GM19452 (cell line): ENCODE data around the gene REEP3.
"Not testable (repeated sequence)": the region's sequence is repeated elsewhere in the genome, so short reads cannot be mapped to it uniquely, and the experiment has no call there.

Experiments
- ATAC-seq: cut with Tn5 transposase; IDR thresholded peaks from one replicate; pipeline ENCODE4 v1.9.1; 2021; ENCODE audit not compliant: unreplicated experiment

The REEP3 gene

DNA sequence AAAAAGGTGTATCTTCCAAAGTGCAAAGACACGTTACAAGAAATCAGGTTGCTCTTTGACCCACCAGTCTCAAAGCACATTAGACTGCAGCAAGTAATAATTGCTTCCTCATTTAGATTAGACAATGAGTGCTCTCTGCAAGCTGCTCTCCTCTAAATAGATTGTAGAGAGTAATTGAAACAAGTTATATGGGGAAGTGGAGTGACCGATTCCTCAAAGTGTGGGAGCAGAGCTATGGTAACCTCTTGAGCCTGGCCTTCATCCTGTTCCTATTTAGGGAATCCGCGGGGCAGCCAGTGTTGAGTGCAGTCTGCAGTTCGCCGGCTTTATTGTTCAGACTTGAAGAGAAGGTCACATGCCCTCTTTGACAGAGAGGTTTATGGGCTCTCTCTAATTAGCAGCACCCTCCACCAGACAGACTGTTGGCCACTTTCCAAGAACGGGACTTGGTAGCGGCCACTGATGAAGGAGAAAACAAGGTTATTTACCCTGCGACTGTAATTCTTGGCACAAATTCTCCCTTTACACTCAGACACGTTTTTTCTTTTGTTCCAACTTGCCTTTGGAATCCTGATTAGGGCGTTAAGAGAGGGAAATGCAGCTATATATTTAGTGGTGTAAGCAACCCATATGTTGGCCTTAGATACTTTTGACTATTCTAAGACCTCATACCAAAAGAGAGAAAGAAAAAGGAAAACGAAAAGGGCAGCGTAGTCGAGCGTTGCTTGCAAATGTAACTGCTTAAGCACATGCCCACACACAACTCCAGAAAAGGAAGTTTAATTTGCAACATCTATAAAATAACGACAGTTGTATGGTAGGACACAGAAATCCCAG, 107.5 kb downstream of the REEP3 start:
- peak; percentile 33 for ATAC-seq

GRCh38 chr10:63629363-63630084, 108.3 kb downstream of the REEP3 start:
- peak; percentile 53 for ATAC-seq

GRCh38 chr10:63630085-63630930, 109.1 kb downstream of the REEP3 start:
- ATAC-seq = peak; percentile 63

DNA sequence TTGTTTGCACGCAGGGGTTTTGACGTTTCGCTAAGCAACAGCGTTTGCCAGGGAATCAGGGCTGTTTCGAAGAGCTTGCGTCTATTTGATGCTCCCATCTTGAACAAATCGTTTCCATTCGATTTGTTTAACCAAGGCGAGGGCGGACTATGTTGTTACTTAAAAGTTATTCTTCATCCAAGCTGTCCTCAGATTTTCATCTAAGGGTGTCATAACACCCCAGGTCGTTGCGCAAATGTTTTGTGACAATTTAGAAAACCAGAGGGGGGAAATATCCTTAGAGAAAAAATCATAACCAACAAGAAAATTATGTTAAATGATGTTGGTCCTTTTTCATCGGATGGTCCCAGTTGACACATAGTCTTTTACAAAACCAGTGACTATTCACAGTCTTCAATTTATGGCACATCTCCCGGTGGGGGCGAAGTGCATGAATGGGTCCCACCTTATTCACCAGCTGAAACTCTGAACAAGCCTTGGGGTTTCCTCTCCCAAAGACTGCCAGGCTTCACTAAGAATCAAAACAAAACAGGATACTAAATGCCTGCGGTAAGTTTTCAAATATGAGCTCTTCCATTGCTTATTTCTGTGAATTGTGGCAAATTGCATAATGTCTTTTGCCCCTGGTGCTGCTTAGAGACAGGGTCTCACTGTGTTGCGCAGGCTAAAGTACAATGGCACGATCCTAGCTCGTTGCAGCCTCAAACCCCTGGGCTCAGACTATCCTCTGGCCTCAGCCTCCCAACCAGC, 109.9 kb downstream of the REEP3 start:
- ATAC-seq = no peak

- no peak for ATAC-seq
Observed at GRCh38 chr10:63631991-63632390, 110.8 kb downstream of the REEP3 start.

DNA sequence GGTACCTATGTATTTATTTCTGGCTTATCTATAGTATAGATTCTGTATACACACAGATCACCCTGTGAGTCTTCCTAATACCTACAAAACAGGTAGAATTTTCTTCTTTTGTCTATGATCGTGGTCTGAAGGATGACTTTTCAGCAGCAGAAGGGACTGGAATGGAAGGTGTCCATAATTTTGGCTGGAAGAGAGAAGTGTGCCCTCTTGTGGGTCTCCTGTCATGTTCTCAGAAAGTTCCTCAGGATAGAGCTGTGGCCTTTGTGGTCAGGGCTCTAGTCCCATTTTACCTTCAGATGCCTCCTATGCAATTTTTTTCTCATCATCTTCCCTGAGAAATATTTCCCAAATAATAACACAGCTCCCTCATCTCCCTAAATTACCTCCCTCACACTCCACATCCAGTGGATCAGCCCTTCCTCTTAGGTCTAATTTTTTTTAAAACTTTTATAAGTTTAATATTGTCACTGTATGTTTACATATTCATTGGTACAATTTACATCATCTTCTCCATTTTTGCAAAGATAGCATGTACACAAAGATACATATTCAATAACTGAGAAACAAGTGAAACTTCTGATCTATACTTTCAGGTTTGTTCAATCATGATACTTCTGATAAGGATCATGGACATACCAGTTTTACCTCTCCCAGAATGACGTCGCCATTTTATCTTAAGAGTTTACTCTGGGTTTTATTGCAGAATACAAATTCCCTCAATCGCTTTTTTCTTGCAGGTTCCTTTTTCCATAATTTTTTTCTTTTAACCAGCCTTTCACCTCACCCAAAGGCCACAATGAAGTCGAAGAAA, 112.7 kb downstream of the REEP3 start:
- no peak for ATAC-seq

DNA sequence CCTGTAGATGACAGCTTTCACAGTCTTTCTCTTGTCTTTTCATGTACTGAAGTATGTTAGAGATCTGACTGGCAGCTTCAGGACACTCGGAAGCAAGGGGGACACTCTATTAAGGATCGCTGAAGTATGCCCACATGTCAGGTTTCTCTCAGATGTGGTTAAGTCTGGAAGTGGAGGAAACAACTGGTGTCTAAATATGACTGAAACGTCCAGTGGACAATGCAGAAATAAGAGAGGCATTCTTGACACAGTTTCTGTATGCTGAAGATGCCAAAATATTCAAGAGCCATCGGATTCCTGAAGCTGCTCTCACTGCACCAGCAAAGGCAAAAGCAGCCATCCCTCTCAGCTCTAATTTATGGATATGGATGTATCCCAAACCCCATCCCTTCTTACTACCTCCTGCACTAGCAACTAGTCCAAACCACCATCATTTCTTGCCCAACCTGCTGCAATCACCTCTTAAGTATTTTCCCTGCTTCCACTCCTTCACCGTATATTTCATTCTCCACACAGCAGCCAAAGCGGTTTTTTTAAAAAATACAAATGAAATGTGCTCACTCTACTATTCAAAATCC, 113.4 kb downstream of the REEP3 start:
- no peak for ATAC-seq

- ATAC-seq = no peak
Observed at GRCh38 chr10:63636812-63637211, 115.6 kb downstream of the REEP3 start.

DNA sequence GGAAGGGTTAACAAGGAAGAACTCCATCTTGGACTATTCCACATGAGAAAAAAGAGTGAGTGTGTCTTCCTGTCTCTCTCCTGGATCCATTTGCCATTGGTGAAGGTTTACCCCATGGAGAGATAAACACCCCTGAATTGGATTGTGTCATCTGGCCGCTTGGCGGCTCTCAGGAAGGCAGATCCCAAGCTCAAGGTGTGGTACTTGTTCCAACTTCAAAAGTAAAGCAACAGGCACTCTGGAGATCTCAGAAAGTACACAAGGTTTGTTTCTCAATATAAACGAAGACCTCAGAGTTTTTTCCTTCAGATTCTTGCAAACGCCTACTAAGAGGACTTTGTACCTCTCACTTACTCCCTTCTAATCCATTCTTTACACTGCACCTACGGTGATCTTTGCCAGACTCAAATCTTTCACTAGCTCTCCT, 116.7 kb downstream of the REEP3 start:
- no peak for ATAC-seq

- no peak for ATAC-seq
Observed at GRCh38 chr10:63641366-63641765, 120.2 kb downstream of the REEP3 start.

DNA sequence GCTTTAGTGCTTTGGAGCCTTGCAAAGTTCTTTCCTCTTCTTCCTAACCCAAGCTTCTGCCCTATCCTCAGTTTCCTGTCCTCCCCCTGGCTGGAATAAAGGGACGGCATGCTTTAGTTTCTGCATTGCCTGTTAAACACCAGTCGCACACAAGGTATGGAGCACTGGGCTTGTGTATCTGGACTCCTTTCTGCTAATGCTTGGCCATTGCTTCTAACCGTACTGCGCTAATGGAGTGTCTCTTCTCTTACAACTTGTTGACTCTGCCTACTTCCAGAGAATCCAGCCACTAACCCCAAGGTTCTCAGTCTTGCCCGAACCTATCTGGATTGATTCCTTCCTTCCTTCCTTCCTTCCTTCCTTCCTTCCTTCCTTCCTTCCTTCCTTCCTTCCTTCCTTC, 120.6 kb downstream of the REEP3 start:
- no peak for ATAC-seq

GRCh38 chr10:63642808-63643207, 121.6 kb downstream of the REEP3 start:
- ATAC-seq = no peak

- no peak for ATAC-seq
Observed at GRCh38 chr10:63644418-63645142, 123.4 kb downstream of the REEP3 start.

DNA sequence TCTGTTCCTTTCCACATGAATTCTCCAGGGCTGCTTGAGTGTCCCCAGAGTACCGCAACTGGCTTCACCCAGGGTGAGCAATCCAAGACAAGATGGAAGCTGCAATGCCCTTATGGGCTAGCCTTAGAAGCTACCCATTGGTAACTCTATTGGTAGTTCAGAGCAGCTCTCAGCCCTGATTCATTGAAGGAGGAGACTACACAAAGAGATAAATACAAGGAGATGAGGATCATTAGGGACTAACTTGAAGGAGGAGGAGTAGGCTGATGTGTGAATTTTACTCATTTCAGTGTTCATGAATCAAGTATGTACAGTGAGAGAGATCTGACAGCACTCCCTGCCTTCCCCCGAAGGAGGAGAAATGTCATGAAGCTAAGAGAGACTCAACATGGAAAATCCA, 124.0 kb downstream of the REEP3 start:
- no peak for ATAC-seq

- ATAC-seq = no peak
Observed at GRCh38 chr10:63646491-63646890, 125.3 kb downstream of the REEP3 start.

- no peak for ATAC-seq
Observed at GRCh38 chr10:63651864-63652263, 130.7 kb downstream of the REEP3 start.

- no peak for ATAC-seq
Observed at GRCh38 chr10:63653747-63654146, 132.5 kb downstream of the REEP3 start.

GRCh38 chr10:63657761-63658160, 136.6 kb downstream of the REEP3 start:
- ATAC-seq = no peak

DNA sequence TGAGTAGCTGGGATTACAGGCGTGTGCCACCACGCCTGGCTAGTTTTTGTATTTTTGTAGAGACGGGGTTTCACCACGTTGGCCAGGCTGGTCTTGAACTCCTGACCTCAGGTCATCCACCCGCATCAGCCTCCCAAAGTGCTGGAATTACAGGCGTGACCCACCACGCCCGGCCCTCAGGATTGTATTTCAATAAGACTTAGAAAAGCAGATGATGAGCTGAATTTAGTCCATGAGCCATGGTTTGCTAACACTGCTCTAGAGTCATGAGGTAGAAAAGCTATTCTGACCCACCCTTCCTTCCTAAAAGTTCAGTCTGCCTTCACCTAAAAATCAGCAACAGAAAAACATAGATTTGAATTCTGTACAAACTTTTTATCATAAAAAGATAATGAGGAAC, 139.7 kb downstream of the REEP3 start:
- ATAC-seq = not testable (repeated sequence)
